Measurements from ENCODE around the gene APPBP2.
"Not testable (repeated sequence)": the region's sequence is repeated elsewhere in the genome, so short reads cannot be mapped to it uniquely, and the experiment has no call there.

APPBP2 gene

GRCh38 chr17:60525685-60526514, at the start of gene APPBP2:
APPBP2 (minus strand) TSS chr17:60526242; CDS start chr17:60525931, 311 bp downstream.
- peak; percentile 34 for DNase-seq (ENCODE audit: low read depth)

- no peak for DNase-seq (ENCODE audit: low read depth)
Measured at GRCh38 chr17:60573236-60574051, 47.4 kb upstream of the APPBP2 start.

- no peak for DNase-seq (ENCODE audit: low read depth)
Measured at GRCh38 chr17:60565233-60565632, 39.2 kb upstream of the APPBP2 start.

- DNase-seq (ENCODE audit: low read depth): no peak
Measured at GRCh38 chr17:60563743-60564142, 37.7 kb upstream of the APPBP2 start.

- no peak for DNase-seq (ENCODE audit: low read depth)
Measured at GRCh38 chr17:60562421-60562820, 36.4 kb upstream of the APPBP2 start.

GRCh38 chr17:60560860-60561257, 34.8 kb upstream of the APPBP2 start:
- DNase-seq (ENCODE audit: low read depth): no peak

- no peak for DNase-seq (ENCODE audit: low read depth)
Measured at GRCh38 chr17:60559995-60560859, 34.2 kb upstream of the APPBP2 start.

- DNase-seq (ENCODE audit: low read depth): no peak
Measured at GRCh38 chr17:60559659-60559994, 33.6 kb upstream of the APPBP2 start.

- DNase-seq (ENCODE audit: low read depth): no peak
Measured at GRCh38 chr17:60557805-60558204, 31.8 kb upstream of the APPBP2 start.

- no peak for DNase-seq (ENCODE audit: low read depth)
Measured at GRCh38 chr17:60555786-60556185, 29.7 kb upstream of the APPBP2 start.

GRCh38 chr17:60554377-60554788, 28.3 kb upstream of the APPBP2 start:
- DNase-seq (ENCODE audit: low read depth): no peak

GRCh38 chr17:60552255-60552654, 26.2 kb upstream of the APPBP2 start:
- not testable (repeated sequence) for DNase-seq (ENCODE audit: low read depth)

- no peak for DNase-seq (ENCODE audit: low read depth)
Measured at GRCh38 chr17:60548990-60549389, 22.9 kb upstream of the APPBP2 start.

- no peak for DNase-seq (ENCODE audit: low read depth)
Measured at GRCh38 chr17:60545465-60546191, 19.6 kb upstream of the APPBP2 start.

GRCh38 chr17:60542071-60542470, 16.0 kb upstream of the APPBP2 start:
- DNase-seq (ENCODE audit: low read depth): no peak

- DNase-seq (ENCODE audit: low read depth): no peak
Measured at GRCh38 chr17:60540460-60540859, 14.4 kb upstream of the APPBP2 start.

GRCh38 chr17:60539807-60540206, 13.8 kb upstream of the APPBP2 start:
- no peak for DNase-seq (ENCODE audit: low read depth)

GRCh38 chr17:60538726-60539125, 12.7 kb upstream of the APPBP2 start:
- no peak for DNase-seq (ENCODE audit: low read depth)

- DNase-seq (ENCODE audit: low read depth): no peak
Measured at GRCh38 chr17:60535382-60536279, 9.6 kb upstream of the APPBP2 start.

GRCh38 chr17:60534613-60535157, 8.6 kb upstream of the APPBP2 start:
- DNase-seq (ENCODE audit: low read depth): no peak

All from stimulated activated CD8-positive, alpha-beta memory T cell treated with anti-CD3 and anti-CD28 coated beads, Interleukin-15, amount 100 ng/mL, for 1 hour (primary cell).